Choroid plexus epithelial cell (primary cell): Measurements from ENCODE around the gene MT1G.
A peak's percentile ranks its signal among the peaks of the same experiment; 100 is the strongest.
"Not testable (repeated sequence)": the region's sequence is repeated elsewhere in the genome, so short reads cannot be mapped to it uniquely, and the experiment has no call there.

Experiments
- DNase-seq: peaks from one replicate; pipeline ENCODE4 v3.0.0-alpha.2; 2010; ENCODE audit warnings: low read depth
- H3K4me3 ChIP-seq: 2 replicates; pipeline ENCODE4 v1.5.1; 2011; ENCODE audit warnings: low read depth, mild to moderate bottlenecking, control low read depth, low read length, moderate library complexity
- TF ChIP-seq, protein P1 (sequence below): conservative IDR thresholded peaks from 2 replicates; pipeline ENCODE4 v1.5.1; 2011; ENCODE audit warnings: low read depth, mild to moderate bottlenecking, control low read depth, inconsistent platforms, low read length, moderate library complexity

MT1G gene

DNA sequence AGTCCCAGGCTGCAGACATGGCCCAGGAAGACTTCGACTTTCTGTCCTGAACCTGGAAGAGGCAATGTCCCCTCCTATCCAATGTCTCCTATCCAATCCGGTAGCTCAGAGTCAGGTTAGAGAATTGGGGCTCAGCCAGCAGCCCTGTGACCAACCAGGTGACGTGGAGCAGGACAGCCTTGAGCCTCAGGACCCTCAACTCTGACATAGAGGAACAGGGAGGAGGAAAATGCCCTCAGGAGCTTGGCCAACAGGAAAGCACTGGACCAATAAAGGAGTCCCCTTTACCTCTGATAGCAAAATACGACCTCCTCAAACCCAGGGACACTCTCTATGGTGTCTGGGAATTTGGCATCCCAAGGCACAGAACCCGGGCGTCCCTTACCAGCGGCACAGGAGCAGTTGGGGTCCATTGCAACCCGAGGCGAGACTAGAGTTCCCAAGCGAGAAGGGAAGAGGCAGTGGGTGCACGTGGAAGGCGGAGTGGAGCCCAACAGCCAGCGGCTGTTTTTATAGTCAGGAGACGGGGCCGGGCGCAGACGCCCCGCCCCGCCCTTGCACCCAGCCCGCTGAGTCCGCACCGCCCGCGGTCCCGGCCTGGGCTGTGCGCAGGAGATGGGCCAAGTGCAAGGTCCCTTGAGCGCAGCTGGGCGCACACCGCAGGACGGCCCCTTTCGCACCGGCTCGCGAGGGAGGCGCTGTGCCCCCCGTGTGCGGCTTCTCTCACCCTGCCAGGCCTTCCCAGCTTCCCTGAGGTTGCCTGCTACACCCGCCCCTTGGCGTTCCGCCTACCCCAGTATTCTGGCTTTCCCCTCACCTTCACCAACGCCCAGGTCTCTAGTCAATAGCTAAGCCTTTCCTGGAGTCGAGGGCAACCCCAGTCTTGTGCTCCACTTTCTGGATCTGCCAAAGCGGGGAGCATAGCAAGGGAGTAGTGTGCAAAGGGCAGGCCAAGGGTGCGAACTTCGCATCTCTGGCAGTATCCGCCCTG is at the start of gene MT1G:
TSS of gene MT1G (minus strand) at position 485 of the 991 bp plus-strand sequence. CDS start at position 413, 72 bp downstream.
- H3K4me3 ChIP-seq, result no peak within 1 kb of the TSS
- TF ChIP-seq, protein P1, sequence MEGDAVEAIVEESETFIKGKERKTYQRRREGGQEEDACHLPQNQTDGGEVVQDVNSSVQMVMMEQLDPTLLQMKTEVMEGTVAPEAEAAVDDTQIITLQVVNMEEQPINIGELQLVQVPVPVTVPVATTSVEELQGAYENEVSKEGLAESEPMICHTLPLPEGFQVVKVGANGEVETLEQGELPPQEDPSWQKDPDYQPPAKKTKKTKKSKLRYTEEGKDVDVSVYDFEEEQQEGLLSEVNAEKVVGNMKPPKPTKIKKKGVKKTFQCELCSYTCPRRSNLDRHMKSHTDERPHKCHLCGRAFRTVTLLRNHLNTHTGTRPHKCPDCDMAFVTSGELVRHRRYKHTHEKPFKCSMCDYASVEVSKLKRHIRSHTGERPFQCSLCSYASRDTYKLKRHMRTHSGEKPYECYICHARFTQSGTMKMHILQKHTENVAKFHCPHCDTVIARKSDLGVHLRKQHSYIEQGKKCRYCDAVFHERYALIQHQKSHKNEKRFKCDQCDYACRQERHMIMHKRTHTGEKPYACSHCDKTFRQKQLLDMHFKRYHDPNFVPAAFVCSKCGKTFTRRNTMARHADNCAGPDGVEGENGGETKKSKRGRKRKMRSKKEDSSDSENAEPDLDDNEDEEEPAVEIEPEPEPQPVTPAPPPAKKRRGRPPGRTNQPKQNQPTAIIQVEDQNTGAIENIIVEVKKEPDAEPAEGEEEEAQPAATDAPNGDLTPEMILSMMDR, result no peak

DNA sequence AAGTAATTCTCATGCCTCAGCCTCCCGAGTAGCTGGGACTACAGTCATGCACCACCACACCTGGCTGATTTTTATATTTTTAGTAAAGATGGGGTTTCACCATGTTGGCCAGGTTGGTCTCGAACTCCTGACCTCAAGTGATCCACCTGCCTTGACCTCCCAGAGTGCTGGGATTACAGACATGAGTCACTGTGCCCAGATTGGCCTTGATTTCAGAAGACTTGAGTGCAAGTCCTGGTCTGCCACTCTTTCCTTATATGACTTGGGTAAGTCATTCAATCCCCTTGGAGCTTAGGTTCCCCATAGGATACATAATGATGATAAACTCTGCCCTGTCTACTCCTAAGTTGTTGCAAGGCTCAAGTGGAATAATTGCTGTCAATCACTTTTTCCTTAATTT is 49.7 kb upstream of the MT1G start:
- not testable (repeated sequence) for H3K4me3 ChIP-seq, DNase-seq

More for the DNA sequence above, at the start of gene MT1G:
- peak; percentile 50 for DNase-seq

DNA sequence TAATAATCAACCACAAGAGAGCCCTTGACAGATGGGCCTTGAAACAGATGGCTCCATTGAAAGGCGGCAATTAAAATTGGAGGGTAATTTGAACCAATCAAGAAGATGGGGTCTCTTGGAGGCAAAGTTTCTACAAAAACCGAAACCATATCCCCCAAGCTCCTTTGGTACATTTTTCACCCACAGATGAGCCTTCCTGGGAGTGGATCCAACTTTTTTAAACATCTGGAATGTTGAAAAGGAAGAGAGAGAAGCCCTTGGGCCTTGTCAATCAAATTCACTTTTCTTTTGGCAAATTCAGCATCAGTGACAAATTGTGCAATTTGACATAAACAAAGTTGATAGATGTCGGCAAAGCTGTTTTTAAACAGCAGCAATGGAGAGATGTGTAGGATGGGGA is 48.9 kb upstream of the MT1G start:
- DNase-seq, result no peak
- TF ChIP-seq, protein P1, result no peak
- H3K4me3 ChIP-seq, result no peak overlapping the region

DNA sequence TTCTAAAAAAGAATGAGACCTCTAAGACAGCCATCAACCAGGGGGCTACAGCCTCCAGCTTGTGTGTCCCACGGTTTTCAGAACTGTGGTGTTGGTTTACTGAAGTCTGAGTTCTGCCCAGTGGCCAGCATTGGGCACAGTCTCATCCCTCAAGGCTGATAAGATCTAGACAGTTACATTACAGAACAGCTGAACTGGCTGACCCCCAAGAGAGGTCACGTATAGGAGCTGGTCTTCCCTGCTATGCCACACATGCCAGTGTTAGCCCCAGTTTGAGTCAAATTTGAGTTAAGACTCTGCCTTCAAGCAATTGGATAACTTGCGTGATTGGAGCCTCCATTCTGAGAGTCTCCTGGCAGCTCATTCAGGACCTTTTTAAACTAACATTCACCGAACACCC is 47.3 kb upstream of the MT1G start:
- H3K4me3 ChIP-seq, result no peak overlapping the region
- DNase-seq, result no peak
- TF ChIP-seq, protein P1, result no peak

DNA sequence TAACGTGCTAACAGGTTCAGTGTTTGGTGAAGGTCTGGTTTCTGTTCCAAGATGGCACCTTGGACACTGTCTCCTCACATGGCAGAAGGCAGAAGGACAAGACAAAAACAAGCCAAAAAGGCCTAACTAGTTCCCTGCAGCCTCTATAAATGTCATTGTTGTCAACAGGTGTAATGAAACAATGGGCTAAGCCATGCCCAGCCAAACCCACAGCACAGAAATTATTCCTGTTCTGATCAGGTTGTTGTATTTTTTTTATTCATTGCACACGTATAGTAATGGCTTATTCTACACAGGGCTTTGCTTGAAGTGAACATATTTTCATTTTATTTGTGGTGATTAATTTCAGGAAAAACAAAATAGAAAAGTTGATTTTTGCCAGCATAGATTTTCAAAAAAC is 45.9 kb upstream of the MT1G start:
- no peak overlapping the region for H3K4me3 ChIP-seq
- no peak for DNase-seq
- TF ChIP-seq, protein P1, result no peak

DNA sequence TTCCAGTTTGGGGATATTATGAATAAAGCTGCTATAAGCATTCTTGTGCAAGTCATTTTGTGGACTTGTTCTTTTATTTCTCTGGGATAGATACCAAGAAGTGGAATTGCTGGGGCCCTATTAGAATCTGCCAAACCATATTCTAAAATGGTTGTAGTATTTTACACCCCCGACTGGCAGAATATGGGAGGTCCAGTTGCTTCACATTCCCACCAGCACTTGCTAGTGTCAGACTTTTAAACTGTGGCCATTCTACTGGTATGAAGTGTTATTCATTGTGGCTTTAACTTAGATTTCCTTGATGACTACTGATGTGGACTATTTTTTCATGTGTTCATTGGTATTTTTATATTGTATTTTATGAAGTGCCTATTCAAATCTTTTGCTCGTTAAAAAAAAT is 44.0 kb upstream of the MT1G start:
- TF ChIP-seq, protein P1, result no peak
- no peak for DNase-seq
- no peak overlapping the region for H3K4me3 ChIP-seq

DNA sequence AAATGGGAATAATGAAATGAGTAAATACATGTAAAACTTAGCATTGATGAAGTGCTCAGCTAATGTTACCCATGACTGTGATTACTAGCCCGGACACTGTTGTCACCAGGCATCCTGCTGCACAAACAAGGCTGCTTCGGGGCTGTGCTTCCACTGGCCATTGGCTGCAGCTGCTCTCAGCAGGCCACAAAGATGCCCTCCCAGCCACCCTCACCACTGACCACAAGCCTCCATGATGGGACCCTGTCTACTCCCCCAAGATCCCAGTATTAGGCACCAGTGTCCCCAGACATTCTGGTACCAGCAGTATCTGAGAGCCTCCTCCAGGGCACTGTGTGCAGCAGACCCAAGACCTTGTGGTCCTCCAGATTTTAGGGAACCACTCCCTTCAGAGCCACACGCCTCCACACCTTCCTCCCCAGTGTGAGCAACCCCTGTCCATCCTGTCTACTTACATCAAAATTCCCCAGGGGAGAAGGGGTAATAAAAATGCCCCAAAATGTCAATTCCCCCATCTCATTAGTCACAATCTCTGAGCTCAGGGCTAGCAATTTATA is 42.4 kb upstream of the MT1G start:
- DNase-seq, result no peak
- TF ChIP-seq, protein P1, result no peak
- H3K4me3 ChIP-seq, result no peak overlapping the region
